Astrocyte (in vitro differentiated cells and primary cell): ENCODE measurements around the gene SUPV3L1. TPM values are rescaled to one million over a fixed set of nuclear protein-coding genes. Genes with fewer than 3 reads are reported as not detected.

Source experiments
- DNase-seq: peaks from one replicate; pipeline ENCODE4 v3.0.0-alpha.2; 2010; ENCODE audit warnings: low read depth
- FAIRE-seq: peaks from 2 replicates; lab custom pipeline; 2011; peaks lifted over from hg19 to GRCh38; lab: Jason Lieb, UNC
- H2AFZ ChIP-seq: 2 replicates; pipeline ENCODE4 v1.6.0; 2012; ENCODE audit warnings: low read depth, low read length, inconsistent platforms
- H3K27ac ChIP-seq: 2 replicates; pipeline ENCODE4 v1.5.1; 2011; ENCODE audit warnings: low read depth, low read length, inconsistent platforms
- H3K27me3 ChIP-seq: 2 replicates; pipeline ENCODE4 v1.6.0; 2011; ENCODE audit warnings: low read length, inconsistent platforms; ENCODE audit not compliant: insufficient read depth
- H3K36me3 ChIP-seq: 2 replicates; pipeline ENCODE4 v1.5.1; 2011; ENCODE audit warnings: low read length, inconsistent platforms; ENCODE audit not compliant: insufficient read depth
- H3K4me1 ChIP-seq: 2 replicates; pipeline ENCODE4 v1.5.1; 2011; ENCODE audit warnings: low read length, inconsistent platforms; ENCODE audit not compliant: insufficient read depth
- H3K4me2 ChIP-seq: 2 replicates; pipeline ENCODE4 v1.6.0; 2012; ENCODE audit warnings: low read length, inconsistent platforms
- H3K4me3 ChIP-seq: 2 replicates; pipeline ENCODE4 v1.5.1; 2011; ENCODE audit warnings: low read depth, mild to moderate bottlenecking, low read length, inconsistent platforms; ENCODE audit not compliant: insufficient read depth
- H3K79me2 ChIP-seq: 2 replicates; pipeline ENCODE4 v1.6.0; 2012; ENCODE audit warnings: mild to moderate bottlenecking, low read length, inconsistent platforms; ENCODE audit not compliant: insufficient read depth
- H3K9ac ChIP-seq: 2 replicates; pipeline ENCODE4 v1.6.0; 2012; ENCODE audit warnings: mild to moderate bottlenecking, low read length, inconsistent platforms
- H3K9me3 ChIP-seq: 2 replicates; pipeline ENCODE4 v1.5.1; 2012; ENCODE audit warnings: low read depth, mild to moderate bottlenecking, low read length, inconsistent platforms; ENCODE audit not compliant: insufficient read depth
- H4K20me1 ChIP-seq: 2 replicates; pipeline ENCODE4 v1.6.0; 2012; ENCODE audit warnings: low read length, inconsistent platforms; ENCODE audit not compliant: insufficient read depth
- H3K27ac Mint-ChIP-seq: one replicate; pipeline ENCODE4 v1.8.0; 2021; ENCODE audit warnings: mild to moderate bottlenecking, mixed read lengths; ENCODE audit not compliant: unreplicated experiment
- H3K27me3 Mint-ChIP-seq: one replicate; pipeline ENCODE4 v1.8.0; 2021; ENCODE audit warnings: low read depth, mixed read lengths; ENCODE audit not compliant: unreplicated experiment
- H3K36me3 Mint-ChIP-seq: one replicate; pipeline ENCODE4 v1.8.0; 2021; ENCODE audit warnings: low read depth, mixed read lengths; ENCODE audit not compliant: unreplicated experiment
- H3K4me1 Mint-ChIP-seq: one replicate; pipeline ENCODE4 v1.8.0; 2021; ENCODE audit warnings: low read depth, mixed read lengths; ENCODE audit not compliant: unreplicated experiment
- H3K4me3 Mint-ChIP-seq: one replicate; pipeline ENCODE4 v1.8.0; 2021; ENCODE audit warnings: mild to moderate bottlenecking, moderate library complexity, mixed read lengths; ENCODE audit not compliant: unreplicated experiment
- H3K9me3 Mint-ChIP-seq: one replicate; pipeline ENCODE4 v1.8.0; 2021; ENCODE audit warnings: mild to moderate bottlenecking, mixed read lengths; ENCODE audit not compliant: unreplicated experiment
- EZH2 ChIP-seq: IDR thresholded peaks from 2 replicates; pipeline ENCODE4 v1.6.1; 2012; ENCODE audit warnings: mild to moderate bottlenecking, low read length, inconsistent platforms; ENCODE audit not compliant: insufficient read depth
- total RNA-seq: library from RNA; stranded (reverse); gene quantifications from 2 replicates; pipeline ENCODE4 v1.2.1, GENCODE V29; 2021
- TF ChIP-seq, protein P1 (sequence below): IDR thresholded peaks from 2 replicates; pipeline ENCODE4 v1.5.1; 2011; ENCODE audit warnings: low read depth, mild to moderate bottlenecking, inconsistent platforms, low read length, moderate library complexity; ENCODE audit not compliant: insufficient read depth

Gene SUPV3L1
- total RNA-seq, 1 donor from 2014 or later: 34.4 TPM

DNA sequence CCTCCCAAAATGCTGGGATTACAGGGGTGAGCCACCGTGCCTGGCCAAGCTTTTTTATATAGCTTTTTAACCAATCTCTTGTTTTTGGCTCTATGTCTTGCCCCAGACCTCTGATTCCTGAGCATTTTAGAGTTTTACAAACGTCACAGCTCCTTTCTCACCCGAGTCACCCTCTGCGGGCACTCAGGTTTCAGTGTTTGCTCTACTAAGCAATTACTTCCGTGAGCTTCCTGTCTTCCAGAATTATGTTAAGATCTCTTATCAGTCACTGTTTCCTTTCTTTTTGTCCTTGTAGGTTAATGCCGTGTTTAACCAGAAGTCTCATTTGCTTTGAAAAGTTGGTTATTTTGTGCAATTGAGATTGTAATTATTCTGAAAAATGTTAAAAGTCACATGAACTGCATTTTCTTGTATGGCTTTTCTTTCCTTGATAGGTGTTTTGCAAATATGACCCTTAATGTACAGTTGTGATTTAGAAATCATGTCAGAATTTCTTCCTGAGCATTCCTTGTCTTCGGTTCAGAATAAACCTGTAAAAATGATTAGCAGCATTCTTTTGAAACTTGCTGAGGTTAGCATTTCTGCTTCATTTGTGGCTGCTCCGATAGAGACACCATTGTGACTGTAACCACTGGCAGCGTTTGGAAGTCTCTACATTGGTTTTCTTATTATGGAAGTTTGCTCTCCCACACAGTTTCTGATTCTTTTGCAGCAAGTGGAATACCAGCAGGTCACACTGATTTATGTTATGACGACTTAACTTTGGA is 35.6 kb downstream of the SUPV3L1 start:
- Histone ChIP-seq H3K36me3 (no peaks in the 10 kb centered on the region), H3K27me3 (peaks cover 2% of the 10 kb centered on the region), H3K4me2 (no peak overlapping the region), H3K9ac (no peak overlapping the region), H3K9me3 (no peaks in the 10 kb centered on the region), H2AFZ (no peak overlapping the region), H3K4me1 (peaks cover 6% of the 10 kb centered on the region), H4K20me1 (no peaks in the 10 kb centered on the region), H3K4me3 (no peak overlapping the region), H3K27ac (no peak overlapping the region), H3K79me2 (no peaks in the 10 kb centered on the region)
- no peaks in the 10 kb centered on the region for H3K36me3 Mint-ChIP-seq
- H3K4me1 Mint-ChIP-seq: peaks cover 32% of the 10 kb centered on the region
- peak overlapping the region; percentile 95 for H3K27ac Mint-ChIP-seq
- H3K9me3 Mint-ChIP-seq: no peaks in the 10 kb centered on the region
- FAIRE-seq (no peak), DNase-seq (no peak)
- TF ChIP-seq, protein P1, sequence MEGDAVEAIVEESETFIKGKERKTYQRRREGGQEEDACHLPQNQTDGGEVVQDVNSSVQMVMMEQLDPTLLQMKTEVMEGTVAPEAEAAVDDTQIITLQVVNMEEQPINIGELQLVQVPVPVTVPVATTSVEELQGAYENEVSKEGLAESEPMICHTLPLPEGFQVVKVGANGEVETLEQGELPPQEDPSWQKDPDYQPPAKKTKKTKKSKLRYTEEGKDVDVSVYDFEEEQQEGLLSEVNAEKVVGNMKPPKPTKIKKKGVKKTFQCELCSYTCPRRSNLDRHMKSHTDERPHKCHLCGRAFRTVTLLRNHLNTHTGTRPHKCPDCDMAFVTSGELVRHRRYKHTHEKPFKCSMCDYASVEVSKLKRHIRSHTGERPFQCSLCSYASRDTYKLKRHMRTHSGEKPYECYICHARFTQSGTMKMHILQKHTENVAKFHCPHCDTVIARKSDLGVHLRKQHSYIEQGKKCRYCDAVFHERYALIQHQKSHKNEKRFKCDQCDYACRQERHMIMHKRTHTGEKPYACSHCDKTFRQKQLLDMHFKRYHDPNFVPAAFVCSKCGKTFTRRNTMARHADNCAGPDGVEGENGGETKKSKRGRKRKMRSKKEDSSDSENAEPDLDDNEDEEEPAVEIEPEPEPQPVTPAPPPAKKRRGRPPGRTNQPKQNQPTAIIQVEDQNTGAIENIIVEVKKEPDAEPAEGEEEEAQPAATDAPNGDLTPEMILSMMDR: no peak
- TF ChIP-seq EZH2: no peak
- no peaks in the 10 kb centered on the region for H3K27me3 Mint-ChIP-seq
- H3K4me3 Mint-ChIP-seq: no peak overlapping the region

DNA sequence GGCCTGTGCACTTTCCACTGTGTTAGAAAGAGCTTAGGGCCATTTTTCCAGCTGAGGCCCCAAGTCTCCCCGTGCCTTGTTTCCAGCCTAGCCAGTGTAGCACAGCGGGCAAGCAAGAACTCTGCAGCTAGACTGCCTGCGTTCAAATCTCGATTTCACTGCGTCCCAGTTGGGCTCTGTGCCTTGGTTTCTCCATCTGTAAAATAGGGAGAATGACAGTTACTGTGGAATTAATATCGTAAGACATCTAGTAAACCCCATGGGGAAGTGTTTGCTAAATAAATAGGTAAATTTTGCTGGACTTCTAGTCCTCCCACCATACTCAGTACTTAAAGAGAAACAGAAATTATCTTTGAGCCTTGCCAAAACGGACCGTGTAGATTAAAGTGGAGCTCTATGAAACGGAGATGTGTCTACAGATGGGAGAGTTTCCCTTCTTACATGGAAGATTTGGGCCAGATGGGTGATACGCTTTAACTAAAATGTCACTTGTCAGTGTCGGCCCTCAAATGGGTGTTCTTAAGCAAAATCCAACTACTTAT is 36.6 kb downstream of the SUPV3L1 start:
- H3K9me3 ChIP-seq: no peaks in the 10 kb centered on the region
- H2AFZ ChIP-seq: no peak overlapping the region
- peak overlapping the region; percentile 11 for H3K4me2 ChIP-seq
- H3K27ac ChIP-seq: peak overlapping the region; percentile 85
- FAIRE-seq (no peak), DNase-seq (no peak)
- TF ChIP-seq EZH2: no peak
- TF ChIP-seq, protein P1: no peak
- Mint-ChIP-seq H3K27ac (peak overlapping the region; percentile 95), H3K4me3 (peak overlapping the region; percentile 27), H3K27me3 (no peaks in the 10 kb centered on the region), H3K4me1 (peaks cover 26% of the 10 kb centered on the region), H3K36me3 (no peaks in the 10 kb centered on the region), H3K9me3 (no peaks in the 10 kb centered on the region)
- H3K79me2 ChIP-seq: no peaks in the 10 kb centered on the region
- H3K27me3 ChIP-seq: peaks cover 2% of the 10 kb centered on the region
- peaks cover 6% of the 10 kb centered on the region for H3K4me1 ChIP-seq
- H3K36me3 ChIP-seq: no peaks in the 10 kb centered on the region
- H3K4me3 ChIP-seq: no peak overlapping the region
- peak overlapping the region; percentile 46 for H3K9ac ChIP-seq
- H4K20me1 ChIP-seq: no peaks in the 10 kb centered on the region
